MM.1S (cell line): Measurements from ENCODE around the gene MGAT1.
"Not testable (repeated sequence)": the region's sequence is repeated elsewhere in the genome, so short reads cannot be mapped to it uniquely, and the experiment has no call there.

Source experiments
- DNase-seq: peaks from one replicate; pipeline ENCODE4 v3.0.0-alpha.2; 2015
- H2AFZ ChIP-seq: fragments of 300-600 bp; sonication (generic); 2 replicates; pipeline ENCODE4 v1.6.0; 2016; ENCODE audit warnings: antibody characterized with exemption, low read length
- H3F3A ChIP-seq: fragments of 300-600 bp; sonication (generic); 2 replicates; pipeline ENCODE4 v1.6.1; 2016; ENCODE audit warnings: mild to moderate bottlenecking, antibody characterized with exemption, low read length, moderate library complexity, mixed read lengths; ENCODE audit not compliant: insufficient read depth
- H3K27ac ChIP-seq: fragments of 300-600 bp; sonication (generic); 2 replicates; pipeline ENCODE4 v1.5.1; 2016; ENCODE audit warnings: mild to moderate bottlenecking, low read length
- H3K27me3 ChIP-seq: fragments of 300-600 bp; sonication (generic); replicated peaks from 2 replicates; pipeline ENCODE4 v1.6.0; 2016; ENCODE audit warnings: low read length; ENCODE audit not compliant: insufficient read depth
- H3K36me3 ChIP-seq: fragments of 300-600 bp; sonication (generic); replicated peaks from 2 replicates; pipeline ENCODE4 v1.6.1; 2016; ENCODE audit warnings: mild to moderate bottlenecking, low read length, mixed read lengths; ENCODE audit not compliant: insufficient read depth
- H3K4me1 ChIP-seq: fragments of 300-600 bp; sonication (generic); 2 replicates; pipeline ENCODE4 v1.6.1; 2016; ENCODE audit warnings: low read length, mixed read lengths
- H3K4me2 ChIP-seq: fragments of 300-600 bp; sonication (generic); 2 replicates; pipeline ENCODE4 v1.6.0; 2016; ENCODE audit warnings: low read depth, low read length
- H3K4me3 ChIP-seq: fragments of 300-600 bp; sonication (generic); 2 replicates; pipeline ENCODE4 v1.5.1; 2016; ENCODE audit warnings: low read length, mixed read lengths
- H3K79me2 ChIP-seq: fragments of 300-600 bp; sonication (generic); 2 replicates; pipeline ENCODE4 v1.6.1; 2016; ENCODE audit warnings: mixed run types, low read length, mixed read lengths
- H3K9ac ChIP-seq: fragments of 300-600 bp; sonication (generic); 2 replicates; pipeline ENCODE4 v1.6.1; 2016; ENCODE audit warnings: low read length, mixed read lengths
- H3K9me2 ChIP-seq: fragments of 300-600 bp; sonication (generic); replicated peaks from 2 replicates; pipeline ENCODE4 v1.6.1; 2016; ENCODE audit warnings: mild to moderate bottlenecking, low read length, mixed read lengths; ENCODE audit not compliant: insufficient read depth
- H3K9me3 ChIP-seq: fragments of 300-600 bp; sonication (generic); replicated peaks from 2 replicates; pipeline ENCODE4 v1.6.1; 2016; ENCODE audit warnings: mild to moderate bottlenecking, low read length, mixed read lengths; ENCODE audit not compliant: insufficient read depth
- H4K20me1 ChIP-seq: fragments of 300-600 bp; sonication (generic); 2 replicates; pipeline ENCODE4 v1.6.1; 2016; ENCODE audit warnings: mild to moderate bottlenecking, low read length, moderate library complexity, mixed read lengths; ENCODE audit not compliant: insufficient read depth
- CTCF ChIP-seq: fragments of 300-600 bp; sonication (generic); IDR thresholded peaks from 2 replicates; pipeline ENCODE4 v1.5.1; 2016; ENCODE audit warnings: antibody characterized with exemption, low read length, mixed read lengths
- EZH2 ChIP-seq: fragments of 300-600 bp; sonication (generic); optimal IDR thresholded peaks from 2 replicates; pipeline ENCODE3; 2017; ENCODE audit warnings: low read depth, mild to moderate bottlenecking, antibody characterized with exemption, low read length, mixed read lengths
- EZH2phosphoT487 ChIP-seq: fragments of 300-600 bp; sonication (generic); IDR thresholded peaks from 2 replicates; pipeline ENCODE4 v1.6.1; 2018; ENCODE audit warnings: antibody characterized with exemption, low read length

MGAT1 gene

DNA sequence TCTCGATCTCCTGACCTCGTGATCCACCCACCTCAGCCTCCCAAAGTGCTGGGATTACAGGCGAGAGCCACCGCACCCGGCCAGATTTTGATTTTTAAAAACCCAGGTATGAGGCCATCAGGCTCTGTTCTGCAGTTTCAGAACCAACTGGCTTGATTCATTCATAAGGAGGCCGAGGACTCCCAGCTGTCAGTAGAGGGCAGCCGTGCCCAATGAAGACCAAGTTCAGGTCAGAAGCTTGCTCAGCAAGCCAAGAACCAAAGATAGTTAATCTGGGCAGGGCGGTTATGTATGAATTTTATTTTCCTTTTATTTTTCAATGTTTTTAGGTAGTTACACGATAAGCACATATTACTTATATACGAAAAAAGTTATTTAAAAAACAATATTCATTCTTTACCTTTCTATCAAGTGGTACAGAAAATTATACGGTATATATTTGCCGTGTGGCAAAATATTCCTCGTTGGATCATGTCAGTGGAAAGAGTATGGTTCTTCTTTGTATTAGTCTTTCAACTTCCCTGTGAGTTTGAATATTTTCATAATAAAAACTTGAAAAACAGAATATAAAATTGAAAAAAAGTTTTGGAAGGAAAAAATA is 18.0 kb downstream of the MGAT1 start:
- H2AFZ ChIP-seq = no peak overlapping the region
- H3K9me2 ChIP-seq = no peaks in the 10 kb centered on the region
- H3K9me3 ChIP-seq = no peaks in the 10 kb centered on the region
- H3K9ac ChIP-seq = no peak overlapping the region
- H4K20me1 ChIP-seq = no peaks in the 10 kb centered on the region
- no peak overlapping the region for H3K4me3 ChIP-seq
- peaks cover 12% of the 10 kb centered on the region for H3F3A ChIP-seq
- peak; percentile 76 for DNase-seq
- H3K36me3 ChIP-seq = no peaks in the 10 kb centered on the region
- H3K27ac ChIP-seq = no peak overlapping the region
- no peaks in the 10 kb centered on the region for H3K4me1 ChIP-seq
- TF ChIP-seq CTCF = peak; percentile 52
- no peak for TF ChIP-seq EZH2
- TF ChIP-seq EZH2phosphoT487 = no peak
- H3K4me2 ChIP-seq = no peak overlapping the region
- peaks cover 9% of the 10 kb centered on the region; the same call in 1 of the 2 replicates for H3K79me2 ChIP-seq
- no peaks in the 10 kb centered on the region for H3K27me3 ChIP-seq

DNA sequence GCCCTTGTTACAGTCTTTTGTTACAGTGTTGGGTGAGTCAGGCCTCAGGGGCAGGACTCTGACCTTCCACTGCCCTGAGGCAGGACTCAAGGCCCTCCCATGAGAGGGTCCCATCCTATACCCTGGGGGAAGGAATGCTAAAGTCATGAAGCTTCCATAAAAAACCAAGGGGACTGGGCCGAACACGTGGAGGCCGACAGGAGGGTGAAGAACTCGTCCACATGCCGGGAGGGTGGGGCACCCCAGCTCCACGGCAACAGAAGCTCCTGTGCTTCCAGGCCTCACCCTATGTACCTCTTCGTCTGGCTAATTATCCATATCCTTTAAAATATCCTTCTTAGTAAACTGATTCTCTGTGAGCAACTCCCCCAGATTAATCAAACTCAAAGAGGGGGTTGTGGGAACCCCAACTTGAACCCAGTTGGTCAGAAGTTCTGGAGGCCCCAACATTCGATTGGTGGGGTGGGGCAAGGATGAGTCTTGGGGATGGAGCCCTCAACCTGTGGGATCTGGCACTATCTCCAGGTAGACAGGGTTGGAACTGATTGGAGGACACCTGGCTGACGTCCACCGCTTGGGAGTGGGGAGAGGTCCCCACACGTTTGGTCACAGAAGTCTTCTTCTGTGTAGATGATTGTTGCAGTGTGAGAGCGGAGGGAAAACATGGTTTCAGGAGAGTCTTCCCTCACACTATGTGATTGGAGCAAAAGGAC is 19.1 kb downstream of the MGAT1 start:
- Histone ChIP-seq H3K36me3 (no peaks in the 10 kb centered on the region), H3F3A (peaks cover 12% of the 10 kb centered on the region), H3K27me3 (no peaks in the 10 kb centered on the region), H3K4me2 (no peak overlapping the region), H3K4me3 (no peak overlapping the region), H3K79me2 (0 out of 2 replicates have a peak, but pooled peaks cover 3% of the 10 kb centered on the region), H2AFZ (no peak overlapping the region), H3K9me2 (no peaks in the 10 kb centered on the region), H4K20me1 (no peaks in the 10 kb centered on the region), H3K9me3 (no peaks in the 10 kb centered on the region), H3K4me1 (no peaks in the 10 kb centered on the region), H3K9ac (no peak overlapping the region), H3K27ac (no peak overlapping the region)
- TF ChIP-seq CTCF (no peak), EZH2phosphoT487 (no peak), EZH2 (no peak)
- no peak for DNase-seq

DNA sequence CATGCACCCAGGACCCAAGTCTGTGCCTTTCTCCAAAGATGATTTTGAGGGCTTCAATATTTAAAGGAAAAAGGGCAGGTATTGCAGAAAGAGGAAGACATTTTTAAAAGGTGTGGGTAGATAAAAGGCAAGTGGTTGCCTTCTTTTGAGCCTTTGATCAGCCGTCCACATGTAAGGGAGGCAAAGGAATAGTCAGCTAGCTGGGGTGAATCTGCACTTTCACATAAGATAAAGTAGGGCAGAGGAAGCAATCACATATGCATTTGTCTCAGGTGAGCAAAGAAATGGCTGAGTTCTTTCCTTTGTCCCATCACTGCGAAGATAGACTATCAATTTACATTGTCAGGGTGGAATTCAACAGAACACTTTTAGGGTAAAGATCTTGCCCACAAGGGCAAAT is 19.9 kb downstream of the MGAT1 start:
- Histone ChIP-seq H3K4me2 (no peak overlapping the region), H3K9me2 (no peaks in the 10 kb centered on the region), H3K4me1 (no peaks in the 10 kb centered on the region), H3K9me3 (no peaks in the 10 kb centered on the region), H3K36me3 (no peaks in the 10 kb centered on the region), H4K20me1 (no peaks in the 10 kb centered on the region), H3F3A (peaks cover 12% of the 10 kb centered on the region), H3K9ac (no peak overlapping the region), H3K79me2 (0 out of 2 replicates have a peak, but pooled peaks cover 3% of the 10 kb centered on the region), H3K27me3 (no peaks in the 10 kb centered on the region), H3K4me3 (no peak overlapping the region), H3K27ac (no peak overlapping the region), H2AFZ (no peak overlapping the region)
- DNase-seq = no peak
- TF ChIP-seq EZH2 (no peak), CTCF (no peak), EZH2phosphoT487 (no peak)

GRCh38 chr5:180781900-180782326 is 20.7 kb downstream of the MGAT1 start:
- H3K27ac ChIP-seq, DNase-seq, H3K4me1 ChIP-seq, H3K4me3 ChIP-seq, H3K9ac ChIP-seq, H3K9me3 ChIP-seq, H3K4me2 ChIP-seq, H3K27me3 ChIP-seq, H2AFZ ChIP-seq, H3F3A ChIP-seq, H3K79me2 ChIP-seq, H3K36me3 ChIP-seq, H3K9me2 ChIP-seq, H4K20me1 ChIP-seq: not testable (repeated sequence)
